ENCODE data around the gene ELAVL3. TPM values are rescaled to one million over a fixed set of nuclear protein-coding genes. Genes with fewer than 3 reads are reported as not detected.

Gene ELAVL3
- total and polyA plus RNA-seq, 2 donors (not counting 1 experiment from before 2014, with no cell fraction given), result under 0.01 TPM; not detected in 1

- Histone ChIP-seq H3K27me3 (ENCODE audit: control insufficient read depth, insufficient read depth, low read length) (no peaks in the 10 kb centered on the region), H3K4me3 (replicated peaks in 1 of 4; ENCODE audit: control extremely low read depth in 1 of 4, insufficient read depth in 1 of 4, low read depth in 3 of 4, low read length in 4 of 4) (peak within 1 kb of the TSS; percentile 60 to 74 (median 66)), H3K79me2 (ENCODE audit: control insufficient read depth, insufficient read depth, low read length) (no peaks in the 10 kb centered on the region), H4K20me1 (ENCODE audit: control insufficient read depth, extremely low read depth, insufficient read depth, low read length) (no peaks in the 10 kb centered on the region), H3K27ac (ENCODE audit: insufficient read depth, low read length) (peak within 1 kb of the TSS; percentile 79), H3K4me1 (ENCODE audit: control insufficient read depth, extremely low read depth, insufficient read depth, low read length) (peaks cover 6% of the 10 kb centered on the region), H3K4me2 (ENCODE audit: extremely low read depth, insufficient read depth, low read length) (peak within 1 kb of the TSS; percentile 83), H3K36me3 (ENCODE audit: control insufficient read depth, insufficient read depth, low read length) (no peaks in the 10 kb centered on the region), H3K9ac (ENCODE audit: insufficient read depth, low read length) (peak within 1 kb of the TSS; percentile 90), H2AFZ (ENCODE audit: low read length) (peak within 1 kb of the TSS; percentile 87), H3K9me3 (ENCODE audit: control insufficient read depth, insufficient read depth, low read depth, low read length) (no peaks in the 10 kb centered on the region)
- DNase-seq (ENCODE audit: low read depth in 2 of 2), result peak; percentile 85 to 94
- no peak for TF ChIP-seq EZH2 (IDR thresholded peaks at IDR 0.05; ENCODE audit: low read length, missing control alignments)
- TF ChIP-seq, protein P1, sequence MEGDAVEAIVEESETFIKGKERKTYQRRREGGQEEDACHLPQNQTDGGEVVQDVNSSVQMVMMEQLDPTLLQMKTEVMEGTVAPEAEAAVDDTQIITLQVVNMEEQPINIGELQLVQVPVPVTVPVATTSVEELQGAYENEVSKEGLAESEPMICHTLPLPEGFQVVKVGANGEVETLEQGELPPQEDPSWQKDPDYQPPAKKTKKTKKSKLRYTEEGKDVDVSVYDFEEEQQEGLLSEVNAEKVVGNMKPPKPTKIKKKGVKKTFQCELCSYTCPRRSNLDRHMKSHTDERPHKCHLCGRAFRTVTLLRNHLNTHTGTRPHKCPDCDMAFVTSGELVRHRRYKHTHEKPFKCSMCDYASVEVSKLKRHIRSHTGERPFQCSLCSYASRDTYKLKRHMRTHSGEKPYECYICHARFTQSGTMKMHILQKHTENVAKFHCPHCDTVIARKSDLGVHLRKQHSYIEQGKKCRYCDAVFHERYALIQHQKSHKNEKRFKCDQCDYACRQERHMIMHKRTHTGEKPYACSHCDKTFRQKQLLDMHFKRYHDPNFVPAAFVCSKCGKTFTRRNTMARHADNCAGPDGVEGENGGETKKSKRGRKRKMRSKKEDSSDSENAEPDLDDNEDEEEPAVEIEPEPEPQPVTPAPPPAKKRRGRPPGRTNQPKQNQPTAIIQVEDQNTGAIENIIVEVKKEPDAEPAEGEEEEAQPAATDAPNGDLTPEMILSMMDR (conservative IDR thresholded peaks at IDR 0.05 in 1 of 2, IDR thresholded peaks at IDR 0.05 in 1 of 2; ENCODE audit: low read depth in 1 of 2, low read length in 2 of 2), result no peak
Observed at GRCh38 chr19:11505504-11506100, 24.8 kb upstream of the ELAVL3 start, which contains the start of gene ZNF653. Gene ZNF653, minus strand, starts transcription at chr19:11505839. Its CDS starts 53 bp downstream, at chr19:11505786.

DNA sequence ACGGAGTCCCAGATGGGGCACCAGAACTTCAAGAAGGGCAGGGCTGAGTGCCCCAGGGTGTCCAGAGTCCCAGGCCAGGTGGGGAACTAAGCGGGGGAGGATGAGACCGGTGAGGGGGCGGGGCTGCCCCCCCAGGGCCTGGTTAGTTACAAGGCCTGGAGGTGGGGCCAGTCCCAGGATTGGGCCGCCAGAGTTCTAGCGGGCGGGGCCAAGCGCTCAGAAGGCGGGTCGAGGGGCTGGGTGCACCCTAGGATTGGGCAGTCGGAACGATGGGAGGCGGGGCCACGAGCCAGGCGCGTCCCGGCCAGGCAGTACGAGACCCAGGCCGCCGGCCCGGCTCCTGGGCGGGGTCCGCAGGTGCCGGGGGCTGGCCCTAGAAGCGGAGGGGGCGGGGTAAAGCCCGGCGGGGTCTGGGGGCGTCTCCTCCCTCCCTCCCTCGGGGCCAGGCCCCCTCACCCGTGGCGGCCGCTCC, 24.2 kb upstream of the ELAVL3 start:
- Histone ChIP-seq H3K36me3 (ENCODE audit: control insufficient read depth, insufficient read depth, low read length) (no peaks in the 10 kb centered on the region), H3K4me3 (replicated peaks in 1 of 4; ENCODE audit: control extremely low read depth in 1 of 4, insufficient read depth in 1 of 4, low read depth in 3 of 4, low read length in 4 of 4) (peak overlapping the region; percentile 48 to 74 (median 62)), H3K27me3 (ENCODE audit: control insufficient read depth, insufficient read depth, low read length) (no peaks in the 10 kb centered on the region), H3K4me2 (ENCODE audit: extremely low read depth, insufficient read depth, low read length) (peak overlapping the region; percentile 59), H3K27ac (ENCODE audit: insufficient read depth, low read length) (peak overlapping the region; percentile 79), H3K4me1 (ENCODE audit: control insufficient read depth, extremely low read depth, insufficient read depth, low read length) (peaks cover 6% of the 10 kb centered on the region), H3K9me3 (ENCODE audit: control insufficient read depth, insufficient read depth, low read depth, low read length) (no peaks in the 10 kb centered on the region), H2AFZ (ENCODE audit: low read length) (peak overlapping the region; percentile 35), H3K9ac (ENCODE audit: insufficient read depth, low read length) (peak overlapping the region; percentile 90), H4K20me1 (ENCODE audit: control insufficient read depth, extremely low read depth, insufficient read depth, low read length) (no peaks in the 10 kb centered on the region), H3K79me2 (ENCODE audit: control insufficient read depth, insufficient read depth, low read length) (no peaks in the 10 kb centered on the region)
- TF ChIP-seq, protein P1 (conservative IDR thresholded peaks at IDR 0.05 in 1 of 2, IDR thresholded peaks at IDR 0.05 in 1 of 2; ENCODE audit: low read depth in 1 of 2, low read length in 2 of 2), result no peak
- TF ChIP-seq EZH2 (IDR thresholded peaks at IDR 0.05; ENCODE audit: low read length, missing control alignments), result no peak
- DNase-seq (ENCODE audit: low read depth in 2 of 2), result peak; percentile 91 to 92

DNA sequence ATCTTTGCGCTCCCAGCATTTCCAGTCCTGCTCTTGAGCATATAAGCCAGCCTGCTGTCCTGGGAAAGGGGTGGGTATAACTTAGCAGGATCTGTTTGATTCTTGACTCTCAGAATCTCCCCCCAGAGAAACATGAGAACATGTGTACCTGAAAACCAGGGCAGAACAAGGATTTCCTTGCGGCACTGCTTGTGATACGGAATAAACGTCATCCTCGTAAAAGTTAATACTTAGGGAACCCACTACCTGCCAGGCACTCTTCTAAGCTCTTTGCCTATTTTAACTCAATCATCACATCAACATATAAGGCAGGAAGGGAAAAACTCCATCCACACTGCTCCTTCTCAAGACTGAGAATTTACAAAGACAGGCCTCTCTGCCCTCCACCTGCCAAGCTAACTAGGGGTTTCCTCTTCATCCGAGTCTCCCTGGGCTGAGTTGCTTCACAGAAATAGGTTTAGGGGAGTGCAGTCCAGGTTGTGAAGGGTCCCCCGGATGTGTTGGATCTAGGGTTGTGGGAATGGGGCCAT, 23.7 kb upstream of the ELAVL3 start:
- TF ChIP-seq, protein P1 (conservative IDR thresholded peaks at IDR 0.05 in 1 of 2, IDR thresholded peaks at IDR 0.05 in 1 of 2; ENCODE audit: low read depth in 1 of 2, low read length in 2 of 2), result no peak
- TF ChIP-seq EZH2 (IDR thresholded peaks at IDR 0.05; ENCODE audit: low read length, missing control alignments), result no peak
- no peak for DNase-seq (ENCODE audit: low read depth in 2 of 2)
- H3K27me3 ChIP-seq (ENCODE audit: control insufficient read depth, insufficient read depth, low read length), result no peaks in the 10 kb centered on the region
- peak overlapping the region; percentile 35 for H2AFZ ChIP-seq (ENCODE audit: low read length)
- no peak overlapping the region for H3K27ac ChIP-seq (ENCODE audit: insufficient read depth, low read length)
- no peak overlapping the region for H3K9ac ChIP-seq (ENCODE audit: insufficient read depth, low read length)
- H3K4me1 ChIP-seq (ENCODE audit: control insufficient read depth, extremely low read depth, insufficient read depth, low read length), result peaks cover 6% of the 10 kb centered on the region
- no peaks in the 10 kb centered on the region for H3K9me3 ChIP-seq (ENCODE audit: control insufficient read depth, insufficient read depth, low read depth, low read length)
- H4K20me1 ChIP-seq (ENCODE audit: control insufficient read depth, extremely low read depth, insufficient read depth, low read length), result no peaks in the 10 kb centered on the region
- H3K79me2 ChIP-seq (ENCODE audit: control insufficient read depth, insufficient read depth, low read length), result no peaks in the 10 kb centered on the region
- peak overlapping the region; percentile 30 to 74 (median 56) for H3K4me3 ChIP-seq (replicated peaks in 1 of 4; ENCODE audit: control extremely low read depth in 1 of 4, insufficient read depth in 1 of 4, low read depth in 3 of 4, low read length in 4 of 4)
- no peaks in the 10 kb centered on the region for H3K36me3 ChIP-seq (ENCODE audit: control insufficient read depth, insufficient read depth, low read length)
- peak overlapping the region; percentile 38 for H3K4me2 ChIP-seq (ENCODE audit: extremely low read depth, insufficient read depth, low read length)
